ENCODE results near the gene HNRNPDL.
"Not testable (repeated sequence)": the region's sequence is repeated elsewhere in the genome, so short reads cannot be mapped to it uniquely, and the experiment has no call there.

The HNRNPDL gene

GRCh38 chr4:82432596-82432995 lies 2.3 kb upstream of the HNRNPDL start:
- no peak for DNase-seq (ENCODE audit: low read depth)

- no peak for DNase-seq (ENCODE audit: low read depth)
These were observed 1.6 kb upstream of the HNRNPDL start for GRCh38 chr4:82431831-82432230.

GRCh38 chr4:82430964-82431745 lies 893 bp upstream of the HNRNPDL start:
- peak; percentile 14 for DNase-seq (ENCODE audit: low read depth)

- DNase-seq (ENCODE audit: low read depth): no peak
These were observed 502 bp downstream of the HNRNPDL start for GRCh38 chr4:82429728-82430192.

- peak; percentile 80 for DNase-seq (ENCODE audit: low read depth)
These were observed 1.1 kb downstream of the HNRNPDL start for GRCh38 chr4:82428969-82429727.

GRCh38 chr4:82428526-82428968 lies 1.7 kb downstream of the HNRNPDL start:
- DNase-seq (ENCODE audit: low read depth): no peak

- DNase-seq (ENCODE audit: low read depth): no peak
These were observed 4.8 kb downstream of the HNRNPDL start for GRCh38 chr4:82425478-82425877.

- DNase-seq (ENCODE audit: low read depth): no peak
These were observed 6.8 kb downstream of the HNRNPDL start for GRCh38 chr4:82423245-82424054.

- DNase-seq (ENCODE audit: low read depth): no peak
These were observed 7.6 kb downstream of the HNRNPDL start for GRCh38 chr4:82422616-82423015.

GRCh38 chr4:82421796-82422560 lies 8.3 kb downstream of the HNRNPDL start:
- no peak for DNase-seq (ENCODE audit: low read depth)

- no peak for DNase-seq (ENCODE audit: low read depth)
These were observed 10.8 kb downstream of the HNRNPDL start for GRCh38 chr4:82419451-82419850.

GRCh38 chr4:82415922-82416365 lies 14.3 kb downstream of the HNRNPDL start:
- no peak for DNase-seq (ENCODE audit: low read depth)

- DNase-seq (ENCODE audit: low read depth): not testable (repeated sequence)
These were observed 15.2 kb downstream of the HNRNPDL start for GRCh38 chr4:82415061-82415460.

GRCh38 chr4:82403725-82404124 lies 26.5 kb downstream of the HNRNPDL start:
- no peak for DNase-seq (ENCODE audit: low read depth)

- DNase-seq (ENCODE audit: low read depth): no peak
These were observed 28.0 kb downstream of the HNRNPDL start for GRCh38 chr4:82402196-82402775.

GRCh38 chr4:82401600-82401999 lies 28.7 kb downstream of the HNRNPDL start:
- no peak for DNase-seq (ENCODE audit: low read depth)

- DNase-seq (ENCODE audit: low read depth): no peak
These were observed 32.0 kb downstream of the HNRNPDL start for GRCh38 chr4:82398263-82398662.

GRCh38 chr4:82397527-82397926 lies 32.7 kb downstream of the HNRNPDL start:
- no peak for DNase-seq (ENCODE audit: low read depth)

GRCh38 chr4:82394896-82395295 lies 35.4 kb downstream of the HNRNPDL start:
- no peak for DNase-seq (ENCODE audit: low read depth)

GRCh38 chr4:82390061-82390460 lies 40.2 kb downstream of the HNRNPDL start:
- DNase-seq (ENCODE audit: low read depth): not testable (repeated sequence)

- DNase-seq (ENCODE audit: low read depth): no peak
These were observed 41.9 kb downstream of the HNRNPDL start for GRCh38 chr4:82388405-82388804.
